PC-9 (cell line): ENCODE data around the gene NME7. TPM values are rescaled to one million over a fixed set of nuclear protein-coding genes. Genes with fewer than 3 reads are reported as not detected.

Source experiments
- BruUV-seq: library from RNA; stranded (reverse); fragments of 400-500 nt; replicated peaks from 2 replicates; lab custom pipeline; 2021; lab: Mats Ljungman, UMichigan
- CTCF ChIA-PET: fragments of 300-600 bp; sonication (Branson Sonifier 250); formaldehyde crosslinking; loops from one replicate; lab custom pipeline; 2022; ENCODE audit warnings: antibody characterized with exemption; lab: Charles Lee
- POLR2A ChIA-PET: fragments of 300-600 bp; sonication (Branson Sonifier 250); formaldehyde crosslinking; loops from one replicate; lab custom pipeline; 2022; ENCODE audit warnings: antibody characterized with exemption; ENCODE audit not compliant: unreplicated experiment; lab: Charles Lee
- DNase-seq, 2 experiments: peaks; one replicate each; pipeline versions ENCODE4 v3.0.0 to v3.0.0-alpha.2; 2015 to 2022; ENCODE audit warnings: mixed read lengths in 1 of 2
- H2AFZ ChIP-seq: fragments of 200-600 bp; sonication (generic); 2 replicates; pipeline ENCODE4 v1.8.1; 2017; ENCODE audit warnings: antibody characterized with exemption
- H3F3A ChIP-seq: fragments of 200-600 bp; sonication (generic); 2 replicates; pipeline ENCODE4 v1.8.1; 2017; ENCODE audit warnings: antibody characterized with exemption, mild to moderate bottlenecking, low read depth; ENCODE audit not compliant: insufficient read depth
- H3K27ac ChIP-seq: fragments of 200-600 bp; sonication (generic); 2 replicates; pipeline ENCODE4 v1.6.1; 2016; ENCODE audit warnings: mixed run types
- H3K27me3 ChIP-seq: fragments of 200-600 bp; sonication (generic); 2 replicates; pipeline ENCODE4 v1.6.1; 2016; ENCODE audit warnings: low read depth, mixed run types; ENCODE audit not compliant: insufficient read depth
- H3K36me3 ChIP-seq: fragments of 200-600 bp; sonication (generic); 2 replicates; pipeline ENCODE4 v1.6.1; 2016; ENCODE audit warnings: low read depth, mixed run types
- H3K4me1 ChIP-seq: fragments of 200-600 bp; sonication (generic); replicated peaks from 2 replicates; pipeline ENCODE4 v1.6.1; 2016; ENCODE audit warnings: mixed run types; ENCODE audit not compliant: insufficient read depth
- H3K4me2 ChIP-seq: fragments of 200-600 bp; sonication (generic); 2 replicates; pipeline ENCODE4 v1.6.1; 2017; ENCODE audit warnings: mixed run types
- H3K4me3 ChIP-seq: fragments of 200-600 bp; sonication (generic); 2 replicates; pipeline ENCODE4 v1.6.1; 2016; ENCODE audit warnings: mixed run types
- H3K79me2 ChIP-seq: fragments of 200-600 bp; sonication (generic); 2 replicates; pipeline ENCODE4 v1.6.1; 2017; ENCODE audit warnings: low read depth, mixed run types
- H3K9me2 ChIP-seq: fragments of 200-600 bp; sonication (generic); 2 replicates; pipeline ENCODE4 v1.8.1; 2017; ENCODE audit warnings: mild to moderate bottlenecking; ENCODE audit not compliant: insufficient read depth
- H3K9me3 ChIP-seq: fragments of 200-600 bp; sonication (generic); 2 replicates; pipeline ENCODE4 v1.8.1; 2016; ENCODE audit warnings: low read depth; ENCODE audit not compliant: insufficient read depth
- H4K20me1 ChIP-seq: fragments of 200-600 bp; sonication (generic); 2 replicates; pipeline ENCODE4 v1.8.1; 2017; ENCODE audit not compliant: insufficient read depth
- EZH2 ChIP-seq: fragments of 200-600 bp; sonication (generic); IDR thresholded peaks from 2 replicates; pipeline ENCODE4 v1.8.0; 2017; ENCODE audit warnings: antibody characterized with exemption, low read depth
- intact Hi-C: fragments of 100-400 bp; cut with micrococcal nuclease; formaldehyde crosslinking; loops from one replicate; pipeline ENCODE4 v1.10.0; 2022; ENCODE audit not compliant: unreplicated experiment
- total RNA-seq: library from RNA; stranded (reverse); gene quantifications from 2 replicates; pipeline ENCODE4 v1.2.3, GENCODE V29; 2021
- TF ChIP-seq, protein P1 (sequence below): fragments of 200-600 bp; sonication (generic); conservative IDR thresholded peaks from 2 replicates; pipeline ENCODE4 v1.6.1; 2017; ENCODE audit warnings: mixed run types, antibody characterized with exemption, mild to moderate bottlenecking, moderate library complexity

NME7 gene
- total RNA-seq, 1 experiment from 2014 or later = 21.4 TPM

DNA sequence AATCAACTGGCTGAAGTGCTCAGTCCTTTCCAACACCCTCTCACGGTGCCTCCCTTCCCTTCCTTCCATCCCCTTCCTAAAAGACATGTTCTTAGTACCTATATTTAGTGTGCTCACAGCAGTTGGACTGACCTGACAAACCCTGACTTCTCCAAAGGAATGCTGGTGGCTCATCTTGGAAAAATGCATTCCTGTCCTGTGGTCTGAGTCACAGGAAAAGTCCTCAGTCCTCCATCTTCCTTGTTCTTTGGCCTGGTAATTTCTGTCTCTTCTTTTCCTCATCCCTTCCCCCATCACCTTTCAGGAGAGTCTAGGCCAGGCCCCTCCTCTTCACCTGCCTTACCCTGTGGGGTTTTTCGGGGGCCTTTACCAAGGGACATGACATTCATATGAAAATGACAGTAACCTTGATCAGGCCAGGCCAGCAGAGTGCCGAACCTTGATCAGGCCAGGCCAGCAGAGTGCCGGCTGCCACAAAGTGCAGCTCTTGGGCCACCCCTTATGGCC lies 253.9 kb downstream of the NME7 start:
- H3K9me3 ChIP-seq = no peaks in the 10 kb centered on the region
- H3F3A ChIP-seq = peaks cover 44% of the 10 kb centered on the region
- H2AFZ ChIP-seq = no peak overlapping the region
- H3K4me2 ChIP-seq = peak overlapping the region; percentile 94
- H3K79me2 ChIP-seq = peaks cover 99% of the 10 kb centered on the region
- POLR2A ChIA-PET = no interaction called here
- H3K27ac ChIP-seq = peak overlapping the region; percentile 83
- H4K20me1 ChIP-seq = no peaks in the 10 kb centered on the region
- peak overlapping the region; percentile 20; the same call in 1 of the 2 replicates for H3K4me3 ChIP-seq
- peaks cover 72% of the 10 kb centered on the region for H3K4me1 ChIP-seq
- intact Hi-C loops = loop anchor here (2.0 kb wide), 1 partner anchor 485 kb away; no protein-coding TSS in a partner anchor
- peak; percentile 71 to 95 for DNase-seq
- peaks cover 58% of the 10 kb centered on the region for H3K36me3 ChIP-seq
- H3K9me2 ChIP-seq = no peaks in the 10 kb centered on the region
- BruUV-seq = no TSS peak
- no peaks in the 10 kb centered on the region for H3K27me3 ChIP-seq
- TF ChIP-seq EZH2 = no peak
- CTCF ChIA-PET = no interaction called here

DNA sequence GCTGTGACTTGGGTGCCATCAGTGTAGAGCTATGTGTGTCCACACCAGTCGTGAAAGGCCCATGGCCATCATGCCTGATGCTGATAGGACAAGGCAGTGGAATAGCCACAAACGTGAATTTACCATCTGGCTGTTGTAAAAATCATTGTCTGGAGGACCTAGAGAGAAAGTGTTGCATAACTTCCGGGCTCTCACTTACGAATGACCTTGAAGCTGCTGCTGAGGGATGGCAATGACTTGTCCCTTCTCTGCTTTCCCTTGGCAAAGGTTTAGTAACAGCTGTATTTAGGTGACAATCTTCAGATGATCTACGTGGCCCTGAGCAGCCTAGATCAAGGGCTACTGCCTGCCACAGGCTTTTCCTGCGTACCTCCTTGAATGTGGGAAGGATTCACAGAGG lies 255.4 kb downstream of the NME7 start:
- Histone ChIP-seq H3K9me2 (no peaks in the 10 kb centered on the region), H3K4me3 (no peak overlapping the region), H2AFZ (no peak overlapping the region), H3K79me2 (peaks cover 99% of the 10 kb centered on the region), H3F3A (peaks cover 51% of the 10 kb centered on the region), H3K27me3 (no peaks in the 10 kb centered on the region), H3K9me3 (no peaks in the 10 kb centered on the region), H3K4me1 (peaks cover 59% of the 10 kb centered on the region), H3K4me2 (peak overlapping the region; percentile 94), H3K27ac (peak overlapping the region; percentile 83), H4K20me1 (no peaks in the 10 kb centered on the region), H3K36me3 (peaks cover 46% of the 10 kb centered on the region)
- TF ChIP-seq, protein P1, sequence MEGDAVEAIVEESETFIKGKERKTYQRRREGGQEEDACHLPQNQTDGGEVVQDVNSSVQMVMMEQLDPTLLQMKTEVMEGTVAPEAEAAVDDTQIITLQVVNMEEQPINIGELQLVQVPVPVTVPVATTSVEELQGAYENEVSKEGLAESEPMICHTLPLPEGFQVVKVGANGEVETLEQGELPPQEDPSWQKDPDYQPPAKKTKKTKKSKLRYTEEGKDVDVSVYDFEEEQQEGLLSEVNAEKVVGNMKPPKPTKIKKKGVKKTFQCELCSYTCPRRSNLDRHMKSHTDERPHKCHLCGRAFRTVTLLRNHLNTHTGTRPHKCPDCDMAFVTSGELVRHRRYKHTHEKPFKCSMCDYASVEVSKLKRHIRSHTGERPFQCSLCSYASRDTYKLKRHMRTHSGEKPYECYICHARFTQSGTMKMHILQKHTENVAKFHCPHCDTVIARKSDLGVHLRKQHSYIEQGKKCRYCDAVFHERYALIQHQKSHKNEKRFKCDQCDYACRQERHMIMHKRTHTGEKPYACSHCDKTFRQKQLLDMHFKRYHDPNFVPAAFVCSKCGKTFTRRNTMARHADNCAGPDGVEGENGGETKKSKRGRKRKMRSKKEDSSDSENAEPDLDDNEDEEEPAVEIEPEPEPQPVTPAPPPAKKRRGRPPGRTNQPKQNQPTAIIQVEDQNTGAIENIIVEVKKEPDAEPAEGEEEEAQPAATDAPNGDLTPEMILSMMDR = no peak
- TF ChIP-seq EZH2 = no peak
- ChIA-PET POLR2A (no interaction called here), CTCF (no interaction called here)
- DNase-seq = no peak
- BruUV-seq = no TSS peak
- intact Hi-C loops = loop anchor here (2.0 kb wide), 1 partner anchor 483 kb away; no protein-coding TSS in a partner anchor

DNA sequence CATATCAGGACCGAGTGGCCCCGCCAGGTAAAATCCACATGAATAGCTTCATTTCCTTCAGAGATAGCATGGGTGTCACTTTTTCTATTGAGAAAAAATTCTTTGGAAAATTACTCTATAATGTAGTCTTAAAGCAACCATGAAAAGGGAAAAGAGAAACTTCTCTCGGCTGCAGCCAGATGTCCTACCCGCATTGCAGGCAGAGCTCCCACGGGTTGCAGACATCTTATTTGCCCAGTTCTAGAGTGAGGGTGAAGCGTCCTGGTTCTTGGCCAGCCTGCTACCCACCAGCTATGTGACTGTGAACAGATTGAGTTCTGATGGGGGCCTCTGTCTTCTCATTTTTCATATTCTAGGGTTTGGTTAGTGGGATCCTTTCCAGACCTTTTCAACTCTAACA lies 256.1 kb downstream of the NME7 start:
- TF ChIP-seq, protein P1 = no peak
- TF ChIP-seq EZH2 = no peak
- ChIA-PET POLR2A (interaction anchor here (0.5 to 0.6 kb wide), 2 partner anchors 210 to 410 kb away, joined by 3 to 7 read pairs; no protein-coding TSS in a partner anchor), CTCF (no interaction called here)
- Histone ChIP-seq H3K4me2 (peak overlapping the region; percentile 94), H3K36me3 (peaks cover 38% of the 10 kb centered on the region), H3K4me1 (peaks cover 55% of the 10 kb centered on the region), H3K27me3 (no peaks in the 10 kb centered on the region), H2AFZ (no peak overlapping the region), H4K20me1 (no peaks in the 10 kb centered on the region), H3K4me3 (peak overlapping the region; percentile 99; the same call in 1 of the 2 replicates), H3K79me2 (peaks cover 99% of the 10 kb centered on the region), H3K27ac (peak overlapping the region; percentile 83), H3K9me3 (no peaks in the 10 kb centered on the region), H3F3A (peaks cover 48% of the 10 kb centered on the region), H3K9me2 (no peaks in the 10 kb centered on the region)
- DNase-seq = no peak
- BruUV-seq = no TSS peak
- intact Hi-C loops = no loop called here
